HG03520 (cell line): ENCODE results near the gene OR6K6.

Source experiments
- ATAC-seq: cut with Tn5 transposase; IDR thresholded peaks from one replicate; pipeline ENCODE4 v1.9.1; 2021; ENCODE audit warnings: mild to moderate bottlenecking, moderate library complexity; ENCODE audit not compliant: unreplicated experiment

The OR6K6 gene, protein sequence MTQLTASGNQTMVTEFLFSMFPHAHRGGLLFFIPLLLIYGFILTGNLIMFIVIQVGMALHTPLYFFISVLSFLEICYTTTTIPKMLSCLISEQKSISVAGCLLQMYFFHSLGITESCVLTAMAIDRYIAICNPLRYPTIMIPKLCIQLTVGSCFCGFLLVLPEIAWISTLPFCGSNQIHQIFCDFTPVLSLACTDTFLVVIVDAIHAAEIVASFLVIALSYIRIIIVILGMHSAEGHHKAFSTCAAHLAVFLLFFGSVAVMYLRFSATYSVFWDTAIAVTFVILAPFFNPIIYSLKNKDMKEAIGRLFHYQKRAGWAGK

DNA sequence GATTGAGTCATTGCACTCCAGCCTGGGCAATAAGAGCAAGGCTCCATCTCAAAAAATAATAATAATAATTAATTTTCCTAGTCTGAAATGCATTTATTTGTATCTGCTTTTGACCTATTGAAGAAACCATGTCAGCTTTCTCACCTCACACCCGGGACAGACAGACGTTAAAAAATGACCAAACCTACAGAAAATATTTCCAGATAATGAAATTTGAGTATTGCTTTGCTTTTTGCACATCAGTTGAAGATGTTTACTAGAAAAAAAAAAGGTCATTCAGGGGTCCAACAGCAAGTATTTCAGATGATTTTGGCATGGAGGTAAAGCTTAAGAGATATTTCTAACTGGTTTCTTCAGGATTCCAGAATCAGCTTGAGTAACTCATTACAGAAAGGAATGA is at the start of gene OR6K6:
Gene OR6K6 (plus strand): TSS at position 301 of the 400 bp plus-strand sequence. CDS start 168 bp downstream, outside the sequence.
- ATAC-seq = no peak

DNA sequence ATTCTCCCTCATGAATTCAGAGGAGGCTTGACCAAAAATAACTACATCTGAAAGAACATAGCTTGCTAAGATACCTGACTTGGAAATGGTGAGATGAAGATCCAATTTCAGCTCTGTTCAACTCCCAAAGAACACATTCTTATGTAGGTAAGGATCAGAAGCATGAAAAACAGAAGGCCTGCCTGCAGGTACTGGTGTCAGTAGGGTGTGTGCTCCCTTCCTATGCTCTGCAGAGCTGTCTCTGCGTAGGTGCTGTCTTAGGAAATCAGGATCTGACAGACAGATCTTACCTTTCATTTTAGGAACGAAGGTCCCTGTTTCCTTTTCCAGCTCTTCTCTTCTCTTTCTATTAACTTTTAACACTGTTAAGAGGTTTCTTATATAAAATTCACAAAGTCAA is 48.4 kb upstream of the OR6K6 start:
- no peak for ATAC-seq

DNA sequence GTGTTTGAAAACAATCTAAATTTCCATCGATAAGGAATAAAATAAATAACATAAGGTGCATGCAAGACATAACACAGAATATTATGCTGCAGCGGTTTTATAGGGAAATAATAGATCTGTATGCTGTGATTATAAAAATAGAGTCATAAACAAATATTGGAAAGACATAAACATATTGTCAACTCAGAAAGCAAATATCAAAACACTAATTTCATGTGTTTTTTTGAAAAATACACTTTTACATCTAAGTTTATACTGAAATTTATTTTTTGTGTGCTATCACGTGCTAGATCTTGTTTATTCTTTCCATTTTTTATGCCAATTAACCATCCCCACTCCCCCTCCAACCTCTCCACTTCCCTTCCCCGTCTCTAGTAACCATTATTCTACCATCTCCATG is 43.4 kb upstream of the OR6K6 start:
- no peak for ATAC-seq

DNA sequence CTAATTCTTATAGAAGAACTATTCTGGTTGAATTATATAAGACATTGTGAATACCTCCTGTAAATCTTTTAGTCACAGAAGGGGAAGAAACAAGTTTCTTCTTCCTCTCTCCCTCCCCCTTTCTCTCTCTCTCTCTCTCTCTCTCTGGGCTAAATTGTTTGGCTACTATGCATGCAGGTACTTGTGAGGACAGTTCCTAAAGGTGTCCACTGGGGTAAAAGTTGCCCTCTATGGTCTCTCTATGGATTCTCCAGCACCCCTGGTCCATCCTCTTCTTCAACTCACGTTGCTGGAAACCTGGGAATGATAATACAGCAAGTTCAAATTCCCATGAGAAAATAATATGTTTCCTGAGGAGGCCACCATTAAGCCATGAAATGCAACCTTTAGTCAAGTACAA is 39.8 kb upstream of the OR6K6 start:
- ATAC-seq = no peak

DNA sequence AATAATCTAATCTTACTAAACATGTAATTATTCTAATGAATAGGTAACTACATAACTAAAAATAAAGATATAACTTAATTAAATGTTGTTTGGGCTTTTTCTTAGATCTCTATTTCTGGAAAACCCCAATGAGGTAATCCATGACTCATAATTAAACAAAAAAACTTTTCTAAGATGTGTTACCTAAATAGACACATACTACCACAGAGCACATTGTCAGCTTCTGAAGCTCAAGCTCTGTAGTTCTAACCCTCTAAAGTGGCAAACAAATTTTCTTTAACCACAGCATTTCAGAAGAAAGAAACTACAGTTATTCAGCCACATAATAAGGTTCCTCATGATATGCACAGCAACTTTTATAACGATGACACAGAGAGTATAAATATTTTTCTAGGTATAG is 38.2 kb upstream of the OR6K6 start:
- ATAC-seq = peak; percentile 65

DNA sequence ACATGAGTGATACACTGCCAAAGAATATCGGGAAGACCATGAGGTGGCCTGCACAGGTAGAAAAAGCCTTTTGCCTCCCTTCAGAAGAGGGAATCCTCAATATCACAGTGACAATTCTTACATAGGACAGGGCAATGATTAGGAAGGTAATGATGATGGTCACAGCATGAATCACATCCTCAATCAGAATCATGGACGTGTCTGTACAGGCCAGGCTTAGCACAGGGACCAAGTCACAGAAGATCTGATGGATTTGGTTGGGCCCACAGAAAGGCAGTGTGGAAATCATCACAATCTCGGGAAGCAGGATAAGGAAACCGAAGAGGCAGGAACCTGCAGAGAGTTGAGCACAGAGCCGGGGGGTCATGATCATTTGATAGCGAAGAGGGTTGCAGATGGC is 37.2 kb upstream of the OR6K6 start:
- no peak for ATAC-seq

DNA sequence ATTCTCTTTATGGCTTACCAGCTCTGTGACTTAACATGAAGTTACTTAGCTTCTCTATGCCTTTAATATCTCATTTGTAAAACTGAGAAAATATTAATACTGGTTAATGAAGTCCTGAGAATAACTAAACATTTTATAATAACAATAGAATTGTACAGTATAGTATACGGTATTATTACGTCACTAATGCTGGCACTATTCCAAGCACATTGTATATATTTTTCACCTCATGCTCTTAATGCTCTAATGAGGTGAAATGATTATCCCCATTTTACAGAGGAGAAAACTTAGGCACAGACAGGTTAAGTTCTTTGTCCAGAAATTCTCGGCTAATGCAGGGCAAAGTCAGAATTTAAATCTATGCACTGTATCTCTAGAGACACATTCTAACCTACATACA is 34.9 kb upstream of the OR6K6 start:
- ATAC-seq = no peak

DNA sequence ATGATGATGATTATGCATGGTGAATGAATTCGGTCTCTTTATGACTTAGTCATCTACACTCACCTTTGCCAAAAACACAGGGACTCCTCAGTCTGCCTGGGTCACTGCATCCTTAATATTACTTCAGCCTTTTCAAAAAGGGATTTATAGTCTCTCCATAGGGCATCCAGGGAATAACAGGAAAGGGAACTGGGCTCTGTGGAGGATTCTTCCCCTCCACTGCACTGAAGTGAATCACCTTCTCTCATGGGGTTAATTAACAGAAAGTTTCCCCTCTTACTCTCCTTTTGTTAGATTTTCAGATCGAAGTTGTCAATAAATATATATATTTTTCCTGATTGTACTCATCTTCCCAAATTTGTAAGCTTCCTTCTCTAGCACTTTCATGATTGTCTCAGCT is 33.9 kb upstream of the OR6K6 start, which contains the start of gene OR6K3:
Gene OR6K3 (minus strand): TSS at position 101 of the 400 bp plus-strand sequence. CDS start 2,605 bp downstream, outside the sequence.
- ATAC-seq = no peak

DNA sequence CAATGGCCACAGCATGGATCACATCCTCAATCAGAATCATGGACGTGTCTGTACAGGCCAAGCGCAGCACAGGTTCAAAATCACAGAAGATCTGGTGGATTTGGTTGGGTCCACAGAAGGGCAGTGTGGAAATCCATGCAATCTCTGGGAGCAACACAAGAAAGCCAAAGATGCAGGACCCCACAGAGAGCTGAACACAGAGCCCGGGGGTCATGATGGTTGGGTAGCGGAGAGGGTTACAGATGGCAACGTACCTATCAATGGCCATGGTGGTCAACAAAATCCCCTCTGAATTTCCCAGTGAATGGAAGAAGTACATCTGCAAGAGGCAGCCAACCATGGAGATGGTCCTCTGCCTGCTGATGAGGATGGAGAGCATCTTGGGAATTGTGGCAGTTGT is 30.1 kb upstream of the OR6K6 start:
- no peak for ATAC-seq

DNA sequence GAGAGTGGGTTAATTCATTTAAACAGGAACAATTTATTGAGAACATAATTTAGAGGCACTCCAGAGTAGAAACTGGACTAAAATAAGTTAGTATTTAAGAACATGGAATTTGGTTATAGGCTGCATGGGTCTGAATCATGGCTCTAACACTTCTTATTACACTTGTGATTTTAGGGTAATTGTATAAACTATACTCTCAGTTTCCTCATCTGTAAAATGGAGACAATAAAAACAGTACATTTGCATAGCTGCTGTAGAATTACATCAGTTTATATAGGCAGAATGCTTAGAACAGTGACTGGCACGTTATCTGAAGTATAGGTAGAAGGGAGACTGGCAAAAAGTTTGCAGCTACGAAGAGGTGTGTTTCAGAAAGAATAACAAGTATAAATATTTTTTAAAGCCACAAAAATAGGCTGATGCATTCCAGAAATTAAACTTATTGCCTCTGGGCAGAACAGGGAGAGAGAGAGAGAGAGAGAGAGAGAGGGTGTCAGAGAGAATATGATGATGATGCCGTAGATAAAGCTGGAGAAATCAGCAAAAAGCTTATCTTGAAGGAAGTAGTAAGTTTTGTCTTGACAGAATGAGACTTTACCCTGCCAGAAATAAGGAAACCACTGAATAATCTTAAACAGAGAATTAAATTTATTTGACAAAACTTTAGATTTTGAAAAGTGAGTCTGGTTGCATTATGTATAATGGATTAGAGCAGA is 25.9 kb upstream of the OR6K6 start:
- no peak for ATAC-seq

DNA sequence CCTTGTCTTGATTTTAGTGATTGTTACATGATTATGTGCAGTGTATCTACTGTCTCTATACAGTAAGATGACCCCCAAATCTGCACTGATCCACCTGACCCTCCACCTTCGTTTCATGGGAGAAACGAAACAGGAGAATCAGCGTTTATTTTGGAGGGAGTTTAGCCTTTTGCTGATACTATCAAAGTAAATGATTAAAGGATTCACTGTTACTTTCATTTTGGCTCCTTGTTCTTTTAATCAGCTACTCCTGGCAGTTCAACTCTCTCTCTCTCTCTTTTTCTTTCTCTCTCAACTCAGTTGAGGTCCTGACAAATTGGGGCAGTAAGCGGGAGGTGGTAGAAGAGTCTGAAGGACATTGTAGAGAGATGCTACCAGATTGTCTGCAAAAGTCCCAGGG is 24.1 kb upstream of the OR6K6 start:
- ATAC-seq = no peak

DNA sequence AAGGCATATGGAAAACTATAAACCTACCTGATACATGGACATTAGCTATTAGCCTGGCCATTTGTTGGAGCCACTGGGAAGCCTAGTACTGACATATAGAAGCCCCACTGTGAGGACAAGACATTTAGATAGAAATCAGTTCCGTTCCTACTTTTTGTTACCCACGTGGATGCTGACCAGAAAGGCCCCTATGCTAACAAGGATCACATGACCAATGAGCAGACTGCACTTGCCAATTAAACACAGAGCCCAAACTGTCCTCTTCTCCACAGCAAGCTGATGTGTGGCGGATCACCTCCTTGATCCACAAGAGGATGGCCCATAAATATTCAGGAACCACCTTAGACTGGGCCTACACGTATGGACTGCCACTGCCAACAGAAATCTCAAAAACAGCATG is 22.8 kb upstream of the OR6K6 start:
- ATAC-seq = no peak

DNA sequence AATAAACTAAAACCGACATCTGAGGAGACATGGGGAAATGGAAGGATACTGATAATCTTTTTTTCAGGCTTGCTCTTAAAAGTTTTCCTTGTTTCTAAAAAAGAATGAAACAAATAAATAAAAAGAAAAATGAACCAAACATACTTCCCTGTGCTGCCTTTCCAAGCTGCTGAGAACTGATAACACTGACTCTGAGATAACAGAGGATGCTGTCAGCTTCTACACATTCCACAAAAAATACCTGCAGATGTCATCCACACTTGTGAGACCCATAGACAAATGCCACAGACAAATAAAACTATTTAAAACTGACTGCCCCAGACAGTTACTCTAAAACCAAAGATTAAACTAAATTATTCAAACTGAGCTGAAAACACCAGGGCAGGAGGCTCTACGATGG is 22.0 kb upstream of the OR6K6 start:
- no peak for ATAC-seq

DNA sequence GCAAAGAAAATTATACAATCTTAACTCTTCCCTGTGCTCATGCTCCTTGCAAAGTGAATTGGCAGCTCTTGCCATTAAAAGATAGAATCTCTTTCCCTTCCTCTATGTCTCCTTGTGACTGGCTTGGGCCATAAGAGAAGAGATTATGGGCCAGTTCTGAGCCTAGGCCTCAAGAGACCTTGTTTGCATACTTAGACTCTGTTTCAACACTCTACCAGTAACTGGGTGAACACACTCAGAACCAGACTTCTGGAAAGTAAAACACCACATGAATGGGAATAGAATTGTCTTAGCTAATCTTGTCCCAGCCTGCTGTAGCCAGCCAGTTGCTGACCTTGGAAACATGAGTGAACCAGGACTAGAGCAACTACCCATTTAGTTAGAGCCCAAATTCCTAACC is 18.7 kb upstream of the OR6K6 start:
- ATAC-seq = no peak

DNA sequence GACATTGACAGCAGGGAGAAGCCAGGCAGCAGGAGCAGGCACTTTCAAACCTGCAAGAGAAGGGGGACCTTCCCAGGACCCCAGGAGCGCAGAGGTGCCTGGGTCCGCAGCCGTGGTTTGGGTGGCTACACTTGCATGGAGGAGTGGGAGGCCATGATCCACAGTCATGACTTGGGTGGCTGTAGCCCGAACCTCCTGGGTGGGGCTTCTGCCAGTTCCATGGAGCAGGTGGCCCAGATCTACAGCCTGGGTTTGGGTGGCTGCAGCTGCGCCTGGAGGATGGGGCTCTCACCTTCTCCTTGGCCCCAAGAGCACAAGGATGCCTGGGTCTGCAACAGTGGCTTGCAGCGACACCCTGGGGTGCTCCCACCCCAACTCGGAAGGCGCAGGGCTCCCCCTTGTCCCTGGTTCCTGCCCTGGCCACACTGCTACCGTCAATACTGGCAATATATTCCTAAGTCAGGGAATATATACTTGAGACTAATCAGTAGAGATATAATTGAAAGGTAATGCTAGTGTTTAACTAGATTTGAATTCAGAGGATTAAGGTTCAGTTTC is 2.3 kb upstream of the OR6K6 start:
- ATAC-seq = no peak

DNA sequence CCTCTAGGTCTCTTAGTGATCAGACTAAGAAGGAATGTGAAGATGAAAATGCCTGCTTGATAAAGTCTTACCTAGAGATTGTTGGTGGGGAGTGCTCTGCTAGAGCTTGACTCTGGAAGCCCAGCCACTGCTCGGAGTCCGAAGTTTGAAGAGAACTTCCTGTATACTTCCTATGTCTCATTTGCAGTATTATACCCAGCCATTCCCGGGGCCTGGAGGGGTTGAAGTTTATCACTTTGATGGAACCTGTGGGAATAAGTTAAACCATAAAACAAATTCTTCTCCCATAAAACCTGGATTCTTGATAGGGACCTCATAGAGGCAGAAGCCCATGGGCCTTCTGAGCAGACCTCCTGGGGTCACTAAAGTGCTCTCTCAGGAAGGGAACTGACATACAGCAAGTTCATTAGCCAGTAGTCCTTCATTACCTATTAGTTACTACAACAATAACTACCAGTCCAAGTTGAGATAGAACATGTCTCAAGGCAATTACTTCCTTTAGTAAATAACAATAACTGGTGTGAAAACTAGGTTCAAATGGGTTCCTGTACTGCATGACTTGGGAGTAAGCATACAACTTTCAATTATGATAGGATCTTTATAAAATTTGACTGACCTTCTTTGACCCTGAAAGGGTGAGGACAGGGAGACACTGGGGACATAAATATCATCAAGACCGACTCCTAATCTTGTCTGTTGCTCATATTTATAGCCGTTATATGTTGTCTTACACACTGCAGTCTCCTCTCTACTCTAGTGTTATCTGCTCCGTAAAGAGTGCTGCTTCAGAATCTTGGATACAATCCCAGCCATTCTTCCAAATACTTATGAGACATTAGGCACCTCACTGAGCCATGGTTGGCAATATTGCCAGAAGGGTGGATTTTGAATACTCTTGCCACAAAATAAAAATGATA is 17.7 kb downstream of the OR6K6 start, which contains the start of gene OR6N1:
Gene OR6N1 (minus strand): TSS at position 246 of the 917 bp plus-strand sequence. CDS start 5,513 bp downstream, outside the sequence.
- no peak for ATAC-seq

DNA sequence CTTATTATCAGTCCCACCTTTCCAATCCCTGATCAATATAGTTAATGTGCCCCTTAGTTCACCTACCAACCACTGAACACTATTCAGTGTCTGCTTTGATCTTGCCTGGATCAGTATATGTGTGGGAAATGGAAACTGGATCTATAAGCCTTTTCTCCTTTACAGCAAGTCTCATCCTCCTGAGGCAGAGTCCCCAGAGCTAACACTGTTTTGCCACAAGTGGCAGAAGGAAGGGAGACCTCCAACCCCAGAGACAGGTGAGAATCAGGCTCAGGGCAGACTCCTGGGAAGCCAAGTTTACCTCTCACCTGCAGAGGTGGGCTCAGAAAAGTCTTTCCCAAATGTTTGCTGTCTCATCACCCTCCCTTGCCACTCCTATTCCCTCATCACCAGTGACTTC is 26.6 kb downstream of the OR6K6 start, which contains the start of gene OR6N2:
Gene OR6N2 (minus strand): TSS at position 101 of the 400 bp plus-strand sequence. CDS start 3,569 bp downstream, outside the sequence.
- no peak for ATAC-seq

DNA sequence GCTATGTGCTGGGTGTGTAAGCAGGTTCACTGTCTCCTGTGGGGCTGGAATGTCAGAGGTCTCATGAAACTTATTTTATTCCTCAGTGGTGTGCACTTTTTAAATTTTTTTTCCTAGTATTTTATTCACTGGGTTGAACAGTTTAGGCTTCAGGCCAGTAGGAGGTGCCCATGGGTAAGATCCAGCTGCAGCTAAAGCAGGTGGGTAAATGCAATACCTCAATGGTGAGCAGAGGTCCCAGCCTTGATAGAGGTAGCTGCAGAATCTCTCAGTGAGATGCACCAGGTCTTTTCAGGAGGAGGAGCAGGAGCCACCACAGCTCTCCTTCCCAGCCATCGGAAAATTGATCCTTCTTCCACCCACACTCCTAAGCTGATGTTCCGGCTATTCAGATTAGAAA is 39.1 kb downstream of the OR6K6 start:
- ATAC-seq = peak; percentile 46

DNA sequence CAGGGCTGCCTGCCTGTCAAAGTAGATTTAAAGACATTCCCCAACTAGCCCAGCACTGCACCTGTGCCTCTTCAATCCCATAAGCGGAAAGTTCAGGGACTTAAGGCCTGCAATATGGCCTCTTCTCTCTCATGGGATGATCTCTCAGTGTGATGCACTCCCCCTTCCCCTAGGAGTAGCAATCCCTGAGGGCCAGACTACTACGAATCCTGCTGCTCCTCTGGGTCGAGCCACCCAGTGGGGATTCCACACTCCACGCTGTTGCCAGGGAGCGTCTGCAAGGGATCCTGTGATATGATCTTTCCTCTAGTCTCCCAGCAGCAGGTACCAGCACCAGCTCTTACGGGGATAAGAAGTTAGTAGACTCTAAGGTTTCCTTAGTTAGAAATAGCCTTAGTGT is 39.7 kb downstream of the OR6K6 start:
- ATAC-seq = no peak

DNA sequence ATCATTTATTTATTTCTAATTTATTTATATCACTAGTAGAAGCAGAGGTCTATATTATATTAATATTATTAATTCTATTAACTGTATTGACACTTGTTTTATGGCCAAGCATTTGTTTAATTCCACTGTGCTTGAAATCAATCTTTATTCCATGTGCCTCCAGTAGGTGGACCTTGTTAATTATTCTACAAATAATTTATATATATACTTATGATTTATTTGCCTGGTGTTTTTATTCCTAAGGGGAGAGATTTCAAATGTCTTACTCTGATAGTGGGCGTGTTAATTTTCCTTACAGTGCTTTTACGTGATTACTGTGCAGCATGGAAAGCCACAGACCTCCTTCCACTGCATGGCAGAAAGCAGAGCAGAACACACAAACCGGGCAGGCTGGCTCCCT is 44.0 kb downstream of the OR6K6 start:
- no peak for ATAC-seq

DNA sequence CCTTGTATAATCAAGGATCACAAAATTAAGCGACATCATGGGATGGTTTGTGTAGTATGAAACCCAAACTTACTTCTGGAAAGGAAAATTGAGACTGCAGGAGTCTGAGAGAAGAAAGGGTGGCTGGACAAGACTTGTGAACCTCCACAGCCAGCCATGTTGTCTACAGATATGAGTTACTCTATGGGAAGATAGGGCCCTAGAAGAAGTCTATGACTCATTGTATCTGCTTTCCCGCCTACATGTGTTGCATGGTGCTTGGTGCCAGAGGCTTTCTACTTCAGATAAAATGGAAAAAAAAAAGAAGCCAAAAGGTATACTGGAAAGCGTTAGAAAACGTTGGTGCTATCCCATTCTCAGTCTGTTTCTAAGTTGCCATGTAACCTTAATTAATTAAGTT is 45.2 kb downstream of the OR6K6 start:
- no peak for ATAC-seq
